Measurements from ENCODE around the gene SHQ1. TPM values are rescaled to one million over a fixed set of nuclear protein-coding genes. Genes with fewer than 3 reads are reported as not detected.
"Not testable (repeated sequence)": the region's sequence is repeated elsewhere in the genome, so short reads cannot be mapped to it uniquely, and the experiment has no call there.

SHQ1 gene
- total and polyA plus RNA-seq, 9 donors: 6.6 to 30.0 (median 14.8) TPM

GRCh38 chr3:72797773-72798543 lies 50.3 kb downstream of the SHQ1 start:
- peak in 1 of 5 donors; percentile 37 for DNase-seq
- 51 to 63% (median 61%) methylated on average over 12 of the region's 12 CpGs for WGBS, 3 donors
- Histone ChIP-seq H3K4me1 (ENCODE audit: insufficient read depth) (no peaks in the 10 kb centered on the region), H3K9me3 (no peaks in the 10 kb centered on the region), H3K36me3 (no peaks in the 10 kb centered on the region), H3K27me3 (no peaks in the 10 kb centered on the region), H3K4me3 (no peak overlapping the region), H3K27ac (no peak overlapping the region)
- TF ChIP-seq POLR2A (IDR thresholded peaks at IDR 0.05) (no peak), EP300 (IDR thresholded peaks at IDR 0.05) (no peak), CTCF (IDR thresholded peaks at IDR 0.05) (no peak)
- intact Hi-C loops (cut with DNase I): no loop called here

DNA sequence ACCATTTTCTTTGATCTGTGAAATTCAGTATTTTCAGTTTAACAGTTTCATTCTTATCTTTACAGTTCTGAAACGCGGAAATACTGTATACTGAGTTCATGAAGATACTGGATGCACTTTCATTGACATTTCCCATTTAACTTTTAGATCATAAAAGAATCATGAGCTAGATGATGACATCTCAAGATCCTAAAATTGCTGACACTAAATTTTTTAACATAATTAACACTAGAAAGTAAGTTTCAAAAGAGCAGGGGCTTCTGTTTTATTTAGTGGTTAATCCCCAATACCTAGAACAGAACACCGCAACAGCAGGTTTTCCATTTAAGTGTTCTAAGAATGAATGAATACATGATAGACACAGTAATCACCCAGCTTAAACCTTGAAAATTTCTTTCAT lies 54.2 kb downstream of the SHQ1 start:
- H3K36me3 ChIP-seq: no peaks in the 10 kb centered on the region
- no peaks in the 10 kb centered on the region for H3K27me3 ChIP-seq
- no peaks in the 10 kb centered on the region for H3K4me1 ChIP-seq (ENCODE audit: insufficient read depth)
- TF ChIP-seq CTCF (IDR thresholded peaks at IDR 0.05): no peak
- TF ChIP-seq EP300 (IDR thresholded peaks at IDR 0.05): no peak
- TF ChIP-seq POLR2A (IDR thresholded peaks at IDR 0.05): no peak
- no peak for DNase-seq
- no peaks in the 10 kb centered on the region for H3K9me3 ChIP-seq
- no peak overlapping the region for H3K27ac ChIP-seq
- intact Hi-C loops (cut with DNase I): no loop called here
- WGBS, 3 donors: 83 to 92% (median 90%) methylated on average over 3 of the region's 3 CpGs
- H3K4me3 ChIP-seq: no peak overlapping the region

GRCh38 chr3:72791161-72791560 lies 57.1 kb downstream of the SHQ1 start:
- Histone ChIP-seq H3K4me3 (no peak overlapping the region), H3K9me3 (no peaks in the 10 kb centered on the region), H3K27me3 (no peaks in the 10 kb centered on the region), H3K27ac (no peak overlapping the region), H3K4me1 (ENCODE audit: insufficient read depth) (no peaks in the 10 kb centered on the region), H3K36me3 (no peaks in the 10 kb centered on the region)
- intact Hi-C loops (cut with DNase I): no loop called here
- no peak for DNase-seq
- no peak for TF ChIP-seq EP300 (IDR thresholded peaks at IDR 0.05)
- TF ChIP-seq CTCF (IDR thresholded peaks at IDR 0.05): no peak
- no peak for TF ChIP-seq POLR2A (IDR thresholded peaks at IDR 0.05)
- 59 to 60% (median 59%) methylated on average over 1 of the region's 1 CpG for WGBS, 3 donors

DNA sequence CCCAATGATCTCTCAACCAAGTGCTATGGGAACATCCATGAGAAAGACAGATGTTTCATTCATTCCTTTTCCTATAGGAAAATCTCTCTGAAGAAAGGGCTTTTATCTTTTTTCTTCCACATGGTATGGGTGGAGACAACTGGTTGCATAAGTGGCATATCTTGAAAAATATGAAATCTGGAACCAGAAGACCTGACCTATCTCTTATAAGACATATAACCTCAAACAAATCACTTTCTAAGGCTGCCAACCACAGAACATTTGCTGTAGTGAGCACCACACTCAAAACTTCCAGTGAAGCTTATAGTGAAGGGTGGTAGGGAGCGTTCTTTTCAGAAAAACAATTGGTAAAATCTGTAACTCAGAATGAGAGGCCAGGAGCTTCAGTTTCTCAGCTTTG lies 58.5 kb downstream of the SHQ1 start:
- Histone ChIP-seq H3K27ac (no peak overlapping the region), H3K4me1 (ENCODE audit: insufficient read depth) (no peaks in the 10 kb centered on the region), H3K36me3 (no peaks in the 10 kb centered on the region), H3K9me3 (no peaks in the 10 kb centered on the region), H3K4me3 (no peak overlapping the region), H3K27me3 (no peaks in the 10 kb centered on the region)
- no peak for DNase-seq
- no peak for TF ChIP-seq CTCF (IDR thresholded peaks at IDR 0.05)
- TF ChIP-seq EP300 (IDR thresholded peaks at IDR 0.05): no peak
- TF ChIP-seq POLR2A (IDR thresholded peaks at IDR 0.05): no peak
- intact Hi-C loops (cut with DNase I): no loop called here
- 82 to 89% (median 82%) methylated on average over 1 of the region's 1 CpG for WGBS, 3 donors

DNA sequence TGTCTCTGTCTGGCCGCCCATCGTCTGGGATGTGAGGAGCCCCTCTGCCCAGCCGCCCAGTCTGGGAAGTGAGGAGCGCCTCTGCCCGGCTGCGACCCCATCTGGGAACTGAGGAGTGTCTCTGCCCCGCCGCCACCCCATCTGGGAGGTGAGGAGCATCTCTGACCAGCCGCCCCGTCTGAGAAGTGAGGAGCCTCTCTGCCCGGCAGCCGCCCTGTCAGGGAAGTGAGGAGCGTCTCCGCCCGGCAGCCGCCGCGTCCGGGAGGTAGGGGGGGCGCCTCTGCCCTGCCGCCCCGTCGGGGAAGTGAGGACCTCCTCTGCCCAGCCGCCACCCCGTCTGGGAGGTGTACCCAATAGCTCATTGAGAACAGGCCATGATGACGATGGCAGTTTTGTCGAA lies 60.0 kb downstream of the SHQ1 start:
- H3K36me3 ChIP-seq; H3K9me3 ChIP-seq; H3K4me1 ChIP-seq (ENCODE audit: insufficient read depth); H3K27ac ChIP-seq; DNase-seq; intact Hi-C loops (cut with DNase I); H3K27me3 ChIP-seq; H3K4me3 ChIP-seq: not testable (repeated sequence)
- 98 to 99% (median 99%) methylated on average over 27 of the region's 27 CpGs for WGBS, 3 donors
